ENCODE data around the gene TNFRSF8.
A peak's percentile ranks its signal among the peaks of the same experiment; 100 is the strongest.
"Not testable (repeated sequence)": the region's sequence is repeated elsewhere in the genome, so short reads cannot be mapped to it uniquely, and the experiment has no call there.

Gene TNFRSF8

GRCh38 chr1:12039164-12039525, 24.0 kb upstream of the TNFRSF8 start:
- Histone ChIP-seq H3K9me3 (ENCODE audit: insufficient read depth, low read length) (no peaks in the 10 kb centered on the region), H3K9me2 (replicated peaks; ENCODE audit: insufficient read depth, low read length) (no peaks in the 10 kb centered on the region), H3K4me3 (ENCODE audit: insufficient read depth, low read length, poor library complexity, severe bottlenecking) (no peak overlapping the region), H3K9ac (ENCODE audit: low read length) (no peak overlapping the region), H3F3A (ENCODE audit: insufficient read depth) (peaks cover 15% of the 10 kb centered on the region), H4K20me1 (ENCODE audit: low read depth, low read length) (no peaks in the 10 kb centered on the region), H3K4me2 (ENCODE audit: low read depth, low read length, poor library complexity, severe bottlenecking) (peak overlapping the region; percentile 59), H3K27ac (ENCODE audit: low read depth, low read length) (peak overlapping the region; percentile 79), H3K27me3 (ENCODE audit: low read length) (no peaks in the 10 kb centered on the region), H2AFZ (ENCODE audit: low read depth, low read length, severe bottlenecking) (no peak overlapping the region), H3K36me3 (ENCODE audit: low read length) (no peaks in the 10 kb centered on the region), H3K79me2 (ENCODE audit: insufficient read depth, low read length) (no peaks in the 10 kb centered on the region)
- TF ChIP-seq EZH2phosphoT487 (conservative IDR thresholded peaks at IDR 0.05; ENCODE audit: low read length), result no peak
- TF ChIP-seq CTCF (IDR thresholded peaks at IDR 0.05; ENCODE audit: insufficient read depth, low read length, poor library complexity, severe bottlenecking), result no peak

GRCh38 chr1:12039824-12040456, 23.2 kb upstream of the TNFRSF8 start:
- H3F3A ChIP-seq (ENCODE audit: insufficient read depth), result peaks cover 15% of the 10 kb centered on the region
- not testable (repeated sequence) for H3K36me3 ChIP-seq (ENCODE audit: low read length); H3K9me3 ChIP-seq (ENCODE audit: insufficient read depth, low read length); H2AFZ ChIP-seq (ENCODE audit: low read depth, low read length, severe bottlenecking); H3K4me3 ChIP-seq (ENCODE audit: insufficient read depth, low read length, poor library complexity, severe bottlenecking); H3K27me3 ChIP-seq (ENCODE audit: low read length); H3K9me2 ChIP-seq (replicated peaks; ENCODE audit: insufficient read depth, low read length); H3K9ac ChIP-seq (ENCODE audit: low read length); H3K79me2 ChIP-seq (ENCODE audit: insufficient read depth, low read length); H4K20me1 ChIP-seq (ENCODE audit: low read depth, low read length)
- H3K4me2 ChIP-seq (ENCODE audit: low read depth, low read length, poor library complexity, severe bottlenecking), result peak overlapping the region; percentile 59
- H3K27ac ChIP-seq (ENCODE audit: low read depth, low read length), result peak overlapping the region; percentile 79

- no peak overlapping the region for H2AFZ ChIP-seq (ENCODE audit: low read depth, low read length, severe bottlenecking)
- H3F3A ChIP-seq (ENCODE audit: insufficient read depth), result peaks cover 15% of the 10 kb centered on the region
- no peak overlapping the region for H3K4me3 ChIP-seq (ENCODE audit: insufficient read depth, low read length, poor library complexity, severe bottlenecking)
- no peaks in the 10 kb centered on the region for H3K36me3 ChIP-seq (ENCODE audit: low read length)
- no peak for TF ChIP-seq CTCF (IDR thresholded peaks at IDR 0.05; ENCODE audit: insufficient read depth, low read length, poor library complexity, severe bottlenecking)
- no peak for TF ChIP-seq EZH2phosphoT487 (conservative IDR thresholded peaks at IDR 0.05; ENCODE audit: low read length)
- H3K79me2 ChIP-seq (ENCODE audit: insufficient read depth, low read length), result no peaks in the 10 kb centered on the region
- no peak overlapping the region for H3K9ac ChIP-seq (ENCODE audit: low read length)
- H3K9me3 ChIP-seq (ENCODE audit: insufficient read depth, low read length), result no peaks in the 10 kb centered on the region
- peak overlapping the region; percentile 79 for H3K27ac ChIP-seq (ENCODE audit: low read depth, low read length)
- no peaks in the 10 kb centered on the region for H4K20me1 ChIP-seq (ENCODE audit: low read depth, low read length)
- peak overlapping the region; percentile 59 for H3K4me2 ChIP-seq (ENCODE audit: low read depth, low read length, poor library complexity, severe bottlenecking)
- no peaks in the 10 kb centered on the region for H3K27me3 ChIP-seq (ENCODE audit: low read length)
- no peaks in the 10 kb centered on the region for H3K9me2 ChIP-seq (replicated peaks; ENCODE audit: insufficient read depth, low read length)
Measured at GRCh38 chr1:12040457-12041051, 22.5 kb upstream of the TNFRSF8 start.

- not testable (repeated sequence) for H3K36me3 ChIP-seq (ENCODE audit: low read length); H2AFZ ChIP-seq (ENCODE audit: low read depth, low read length, severe bottlenecking)
Measured at GRCh38 chr1:12044187-12044877, 18.8 kb upstream of the TNFRSF8 start.

More at GRCh38 chr1:12044187-12044877, 18.8 kb upstream of the TNFRSF8 start:
- H3K79me2 ChIP-seq (ENCODE audit: insufficient read depth, low read length); H3K9ac ChIP-seq (ENCODE audit: low read length); H3K9me2 ChIP-seq (replicated peaks; ENCODE audit: insufficient read depth, low read length); H3K9me3 ChIP-seq (ENCODE audit: insufficient read depth, low read length); H3K27me3 ChIP-seq (ENCODE audit: low read length); H4K20me1 ChIP-seq (ENCODE audit: low read depth, low read length); H3K4me3 ChIP-seq (ENCODE audit: insufficient read depth, low read length, poor library complexity, severe bottlenecking); H3K4me2 ChIP-seq (ENCODE audit: low read depth, low read length, poor library complexity, severe bottlenecking); H3K27ac ChIP-seq (ENCODE audit: low read depth, low read length): not testable (repeated sequence)
- peaks cover 15% of the 10 kb centered on the region for H3F3A ChIP-seq (ENCODE audit: insufficient read depth)

Measured in SU-DHL-6 (cell line).